OCI-M2 (cell line): ENCODE data around the gene GABBR2.

Experiments used
- DNase-seq: peaks from one replicate; lab custom pipeline; 2025; ENCODE audit not compliant: unreplicated experiment; lab: John Stamatoyannopoulos, UW

Gene GABBR2

GRCh38 chr9:98634685-98635336 is 73.9 kb downstream of the GABBR2 start:
- DNase-seq = no peak

- no peak for DNase-seq
These were observed 75.9 kb downstream of the GABBR2 start for GRCh38 chr9:98632839-98633238.

DNA sequence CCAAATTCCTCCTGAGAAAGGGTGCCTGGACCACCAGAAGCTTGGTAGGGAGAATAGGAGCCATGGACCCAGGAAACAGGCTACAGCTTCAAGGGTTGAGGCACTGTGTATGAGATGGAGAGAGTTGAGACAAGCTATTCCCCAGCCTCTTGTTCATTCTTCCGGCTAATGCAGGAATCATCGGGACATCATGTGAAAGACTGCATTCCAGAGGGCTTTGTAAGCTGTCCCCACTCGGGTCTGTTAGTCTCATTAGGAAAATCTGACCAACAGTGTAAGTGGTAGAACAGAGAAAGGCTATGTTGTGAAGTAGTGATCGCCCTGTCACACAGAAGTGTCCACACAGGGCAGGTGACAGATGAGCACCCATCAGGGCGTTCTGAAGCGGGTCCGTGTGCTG is 81.4 kb downstream of the GABBR2 start:
- DNase-seq = no peak

DNA sequence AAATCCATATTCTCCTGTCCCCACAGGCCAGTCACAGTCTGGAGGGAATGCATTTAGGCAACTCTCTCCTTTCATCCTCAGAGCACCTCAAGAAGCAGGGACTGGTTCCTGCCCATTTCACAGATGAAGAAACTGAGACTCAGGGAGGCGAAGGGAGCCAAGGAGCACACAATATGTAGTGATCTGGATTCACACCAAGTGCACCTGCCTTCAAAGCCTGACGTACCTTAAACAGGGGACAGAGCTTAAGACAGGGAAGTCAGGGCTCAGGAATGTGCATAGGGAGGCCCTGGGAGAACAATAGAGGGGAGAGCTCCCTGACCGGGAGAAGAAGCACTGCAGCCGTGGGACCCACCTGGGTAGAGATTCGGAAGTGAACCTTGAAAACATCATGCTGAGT is 83.0 kb downstream of the GABBR2 start:
- DNase-seq = no peak

DNA sequence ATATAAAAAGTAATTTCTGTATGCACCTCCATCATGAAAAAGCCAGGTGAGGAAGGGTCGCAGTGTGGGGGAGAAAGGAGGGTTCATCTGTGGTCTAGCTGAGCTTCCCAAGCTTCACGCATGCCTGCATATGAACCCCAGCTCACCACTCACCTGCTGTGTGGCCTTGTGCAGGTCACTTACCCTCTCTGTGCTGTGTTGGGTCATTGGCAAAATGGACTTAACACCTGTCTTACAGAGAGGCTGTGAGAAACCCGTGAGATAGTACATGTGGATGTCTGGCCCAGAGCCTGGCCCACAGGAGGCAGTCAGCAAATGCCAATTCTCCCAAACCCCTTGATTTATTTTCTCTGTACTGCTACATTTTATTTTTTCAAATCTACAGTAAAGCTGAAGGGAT is 88.9 kb downstream of the GABBR2 start:
- no peak for DNase-seq

DNA sequence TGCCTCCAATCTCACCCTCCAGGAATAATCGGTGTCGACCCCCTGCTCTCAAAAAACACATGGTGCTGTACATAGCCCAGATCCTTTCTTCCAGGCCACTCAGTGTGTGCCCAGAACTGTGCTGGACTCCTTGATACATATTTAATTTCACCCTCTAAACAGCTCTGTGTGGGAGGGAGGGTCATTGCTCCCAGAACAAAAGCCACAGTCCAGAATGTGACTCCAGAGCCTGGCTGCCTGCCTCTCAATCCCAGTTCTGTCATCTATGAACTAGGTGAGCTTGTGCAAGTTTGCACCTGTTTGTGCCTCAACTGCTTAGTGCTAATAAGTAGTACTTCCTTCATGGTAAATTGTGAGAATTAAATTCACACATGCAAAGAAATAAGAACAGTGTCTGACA is 93.1 kb downstream of the GABBR2 start:
- no peak for DNase-seq

GRCh38 chr9:98614941-98615340 is 93.8 kb downstream of the GABBR2 start:
- no peak for DNase-seq

DNA sequence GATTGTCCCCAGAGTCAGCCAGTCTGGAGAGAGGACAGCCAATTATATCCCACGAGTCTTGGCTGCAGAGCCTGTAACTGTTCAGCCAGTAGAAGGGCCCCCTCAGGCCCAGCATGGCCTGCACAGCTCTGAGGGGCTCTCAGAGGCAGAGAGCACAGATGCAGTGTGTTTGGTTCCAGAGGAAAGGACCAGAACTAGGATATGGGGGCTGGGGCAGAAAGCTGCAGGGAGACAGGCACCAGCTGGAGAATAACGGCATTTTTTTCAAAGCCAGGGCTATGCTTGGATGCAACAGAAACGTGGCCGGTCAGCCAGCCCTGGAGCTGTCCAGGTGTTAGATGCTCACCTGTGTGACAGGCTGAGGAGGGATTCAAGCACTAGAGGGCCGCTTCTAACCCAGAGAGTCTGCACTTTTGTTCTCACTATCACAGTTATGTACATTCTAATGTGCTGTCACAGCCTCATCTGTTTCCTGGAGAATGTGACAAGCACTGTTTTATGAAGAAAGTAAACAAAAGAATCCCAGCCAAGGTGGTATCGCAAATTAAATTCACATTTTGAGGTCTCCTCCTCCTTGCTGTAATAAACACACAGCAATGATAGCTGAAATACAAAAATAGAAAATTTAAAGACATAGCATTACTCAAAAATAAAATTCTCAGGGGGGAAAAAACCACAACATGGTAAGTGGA is 96.5 kb downstream of the GABBR2 start:
- DNase-seq = no peak

- no peak for DNase-seq
These were observed 97.4 kb downstream of the GABBR2 start for GRCh38 chr9:98611319-98611718.

DNA sequence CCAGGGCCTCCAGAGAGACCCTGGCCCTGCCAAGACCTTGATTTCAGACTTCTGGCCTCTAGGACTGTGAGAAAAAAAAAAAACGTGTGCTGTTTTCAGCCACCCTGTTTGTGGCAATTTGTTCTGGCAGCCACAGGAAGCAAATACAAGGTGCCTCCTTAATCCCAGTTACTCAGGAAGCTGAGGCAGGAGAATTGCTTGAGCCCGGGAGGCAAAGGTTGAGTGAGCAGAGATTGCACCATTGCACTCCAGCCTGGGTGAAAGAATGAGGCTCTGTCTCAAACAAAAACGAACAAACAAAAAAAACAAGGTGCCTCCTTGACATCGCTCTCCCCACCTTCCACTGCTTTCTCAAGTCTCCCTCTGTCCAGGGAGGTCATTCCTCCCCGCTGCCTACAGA is 98.0 kb downstream of the GABBR2 start:
- DNase-seq = no peak

DNA sequence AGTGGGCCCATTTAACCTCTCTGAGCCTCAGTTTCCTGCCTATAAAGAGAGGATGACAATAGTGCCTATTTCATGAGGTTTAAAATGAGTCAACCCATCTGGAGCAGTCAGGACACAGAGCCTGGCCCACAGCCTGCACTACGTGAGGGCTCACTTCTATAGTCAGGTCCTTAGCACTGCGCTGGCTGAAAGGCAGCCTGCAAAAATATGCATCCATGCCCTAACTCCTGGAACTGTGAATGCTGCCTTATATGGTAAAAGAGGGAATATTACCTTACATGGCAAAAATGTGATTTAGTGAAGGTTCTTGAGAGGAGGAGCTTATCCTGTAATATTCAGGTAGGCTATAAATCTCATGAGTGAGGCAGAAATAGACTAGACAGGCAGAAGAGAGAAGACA is 98.5 kb downstream of the GABBR2 start:
- DNase-seq = no peak

DNA sequence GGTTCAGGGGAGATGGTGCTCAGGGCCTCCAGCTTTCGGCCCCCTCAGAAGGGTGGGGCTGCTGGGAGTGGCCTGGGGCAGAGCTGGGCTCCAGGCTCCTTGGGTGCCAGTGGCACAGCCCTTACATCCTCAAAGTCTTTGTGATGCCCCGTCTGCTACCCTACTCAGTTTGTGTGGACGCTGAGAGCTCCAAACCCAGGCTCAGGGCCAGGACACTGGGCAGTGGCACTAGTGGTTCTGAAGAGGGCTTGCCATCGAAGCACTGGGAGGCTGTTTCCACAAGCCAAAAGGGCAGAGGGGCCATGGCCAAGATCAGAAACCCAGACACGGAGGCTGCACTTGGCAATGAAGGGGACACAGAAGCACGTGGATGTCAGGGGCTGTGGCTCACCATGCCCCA is 99.1 kb downstream of the GABBR2 start:
- DNase-seq = no peak

DNA sequence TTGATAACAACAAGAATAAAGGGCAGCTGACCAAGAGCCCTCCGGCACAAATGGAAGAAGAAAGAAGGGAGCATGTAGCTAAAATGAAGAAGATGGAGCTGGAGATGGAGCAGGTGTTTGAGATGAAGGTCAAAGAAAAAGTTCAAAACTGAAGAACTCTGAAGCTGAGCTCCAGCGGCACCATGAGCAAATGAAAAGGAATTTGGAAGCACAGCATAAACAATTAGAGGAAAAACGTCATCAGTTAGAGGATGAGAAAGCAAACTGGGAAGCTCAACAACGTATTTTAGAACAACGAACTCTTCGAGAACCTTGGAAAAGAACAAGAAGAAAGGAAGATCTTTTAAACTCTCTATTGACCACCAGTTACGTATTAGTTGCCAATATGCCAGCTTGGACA is 100.9 kb downstream of the GABBR2 start:
- no peak for DNase-seq

- no peak for DNase-seq
These were observed 101.6 kb downstream of the GABBR2 start for GRCh38 chr9:98607152-98607551.

DNA sequence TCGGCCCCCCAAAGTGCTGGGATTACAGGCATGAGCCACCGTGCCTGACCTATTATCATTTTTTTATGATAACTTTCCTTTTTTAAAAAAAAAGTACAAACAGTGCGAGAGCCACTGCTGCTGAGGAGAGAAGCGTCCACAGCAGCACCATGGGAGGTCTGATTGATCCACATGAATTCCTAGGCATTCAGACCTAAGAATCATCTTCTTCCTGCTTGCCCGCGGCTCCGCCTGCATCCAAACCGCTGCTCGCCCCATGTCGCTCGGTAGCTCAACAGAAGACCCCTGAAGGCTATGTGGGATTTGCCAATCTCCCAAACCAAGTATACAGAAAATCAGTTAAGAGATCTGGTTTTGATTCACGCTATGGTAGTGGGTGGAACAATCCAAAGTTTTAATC is 102.0 kb downstream of the GABBR2 start:
- no peak for DNase-seq

- DNase-seq = no peak
These were observed 103.6 kb downstream of the GABBR2 start for GRCh38 chr9:98605116-98605515.

GRCh38 chr9:98603821-98604383 is 104.8 kb downstream of the GABBR2 start:
- DNase-seq = no peak

GRCh38 chr9:98602839-98603500 is 105.8 kb downstream of the GABBR2 start:
- DNase-seq = no peak

DNA sequence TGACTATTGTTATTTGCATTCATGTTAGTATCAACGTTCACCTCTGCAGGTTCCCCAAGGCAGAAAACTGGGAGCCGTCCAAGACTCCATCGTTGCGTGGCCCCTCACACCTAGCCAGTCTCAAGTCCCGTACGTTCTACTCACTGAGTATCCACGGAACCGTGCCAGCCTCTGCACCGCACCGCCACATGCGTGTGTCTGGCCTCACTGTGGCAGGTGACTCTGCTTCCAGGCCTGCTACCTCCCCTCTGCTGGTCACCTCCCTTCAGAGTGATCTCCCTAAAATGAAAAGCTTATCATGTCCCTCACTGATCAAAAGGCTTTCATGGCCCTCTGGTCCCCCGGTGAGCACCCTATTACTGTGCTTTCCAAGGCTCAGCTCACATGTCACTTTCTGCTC is 108.1 kb downstream of the GABBR2 start:
- no peak for DNase-seq

DNA sequence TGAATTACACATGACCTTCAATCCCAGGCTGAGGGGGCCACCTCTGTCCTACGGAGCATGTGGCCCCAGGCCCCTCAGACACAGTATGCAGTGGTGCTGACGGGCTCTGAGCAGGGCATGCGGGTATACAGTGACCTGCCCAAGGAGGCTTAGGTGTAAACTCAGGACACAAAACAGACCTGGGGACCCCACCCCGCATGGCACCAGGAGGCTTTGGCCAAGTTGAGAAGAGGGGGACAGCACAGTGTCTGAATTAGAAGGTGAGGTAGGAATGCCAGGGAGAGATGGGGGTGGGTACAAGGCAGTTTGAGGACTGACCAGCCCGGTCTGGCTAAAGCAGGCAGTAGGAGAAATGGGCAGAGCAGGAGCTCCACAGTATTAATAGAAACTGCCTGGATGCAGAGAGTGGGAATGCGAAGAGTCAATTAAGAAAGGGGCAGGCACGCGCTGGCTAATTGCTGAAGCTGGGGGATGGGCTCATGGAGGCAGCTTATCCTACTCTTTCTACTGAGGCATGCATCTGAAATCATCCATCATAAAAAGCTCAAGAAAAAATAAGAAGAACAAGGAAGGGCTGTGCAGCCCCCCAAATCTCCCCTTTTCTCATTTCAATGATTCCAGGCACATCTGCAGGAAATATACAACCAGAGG is 109.0 kb downstream of the GABBR2 start:
- DNase-seq = no peak

- no peak for DNase-seq
These were observed 109.9 kb downstream of the GABBR2 start for GRCh38 chr9:98598861-98599260.
